PFSK-1 (cell line): ENCODE data around the gene ASIC1.

ENCODE experiments used
- POLR2AphosphoS5 ChIP-seq: IDR thresholded peaks from 2 replicates; pipeline ENCODE4 v1.6.1; 2012; ENCODE audit warnings: low read depth, mild to moderate bottlenecking, control low read depth, low read length, moderate library complexity
- REST ChIP-seq, 2 experiments: IDR thresholded peaks; 2 replicates each; pipeline versions ENCODE4 v1.6.1 to v1.8.0; 2011 to 2012; ENCODE audit warnings: low read depth in 2 of 2, low read length in 2 of 2, control low read depth in 1 of 2, inconsistent platforms in 1 of 2, mild to moderate bottlenecking in 1 of 2, moderate library complexity in 1 of 2; ENCODE audit not compliant: insufficient read depth in 1 of 2
- TAF1 ChIP-seq: IDR thresholded peaks from 2 replicates; pipeline ENCODE4 v1.6.1; 2012; ENCODE audit warnings: low read length, control low read depth, borderline replicate concordance; ENCODE audit not compliant: insufficient read depth

DNA sequence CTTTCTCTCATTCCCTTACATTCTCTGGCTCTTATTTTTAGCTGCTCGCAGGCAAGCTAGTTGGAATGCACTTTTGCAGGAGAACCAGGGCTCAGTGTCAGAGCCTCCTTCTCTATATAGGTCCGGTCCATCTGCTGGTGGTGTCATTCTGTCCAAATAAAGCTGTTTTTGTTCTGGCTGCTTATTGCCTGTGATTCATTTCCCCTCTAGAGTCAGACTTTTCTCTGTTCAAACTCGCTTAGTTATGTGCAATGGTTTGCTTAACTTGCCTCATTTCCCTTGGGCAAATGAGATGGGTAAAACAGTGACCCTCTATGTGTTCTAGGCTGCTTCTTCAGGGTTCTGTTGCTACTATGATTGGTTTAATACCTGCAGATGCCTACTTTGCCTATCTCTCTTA lies 30.6 kb downstream of the ASIC1 start:
- no peak for TF ChIP-seq POLR2AphosphoS5
- TF ChIP-seq TAF1 = no peak
- no peak for TF ChIP-seq REST (IDR thresholded peaks at IDR 0.05; ENCODE audit: insufficient read depth in 1 of 2, low read depth in 2 of 2, low read length in 2 of 2)
